M059J (cell line): ENCODE data around the gene CACNG6. TPM values are rescaled to one million over a fixed set of nuclear protein-coding genes. Genes with fewer than 3 reads are reported as not detected.
"Not testable (repeated sequence)": the region's sequence is repeated elsewhere in the genome, so short reads cannot be mapped to it uniquely, and the experiment has no call there.

Experiments used
- DNase-seq: peaks from one replicate; pipeline ENCODE4 v3.0.0-alpha.2; 2012; ENCODE audit warnings: low read depth
- total RNA-seq: library from RNA; depleted of rRNA; stranded (reverse); fragments of >200 nt; shearing (Covaris generic); gene quantifications from 2 replicates; pipeline ENCODE4 v1.2.3, GENCODE V29; 2014; rRNA removed

The CACNG6 gene
- total RNA-seq, result 0.07 and 0.12 TPM in 2 replicates

DNA sequence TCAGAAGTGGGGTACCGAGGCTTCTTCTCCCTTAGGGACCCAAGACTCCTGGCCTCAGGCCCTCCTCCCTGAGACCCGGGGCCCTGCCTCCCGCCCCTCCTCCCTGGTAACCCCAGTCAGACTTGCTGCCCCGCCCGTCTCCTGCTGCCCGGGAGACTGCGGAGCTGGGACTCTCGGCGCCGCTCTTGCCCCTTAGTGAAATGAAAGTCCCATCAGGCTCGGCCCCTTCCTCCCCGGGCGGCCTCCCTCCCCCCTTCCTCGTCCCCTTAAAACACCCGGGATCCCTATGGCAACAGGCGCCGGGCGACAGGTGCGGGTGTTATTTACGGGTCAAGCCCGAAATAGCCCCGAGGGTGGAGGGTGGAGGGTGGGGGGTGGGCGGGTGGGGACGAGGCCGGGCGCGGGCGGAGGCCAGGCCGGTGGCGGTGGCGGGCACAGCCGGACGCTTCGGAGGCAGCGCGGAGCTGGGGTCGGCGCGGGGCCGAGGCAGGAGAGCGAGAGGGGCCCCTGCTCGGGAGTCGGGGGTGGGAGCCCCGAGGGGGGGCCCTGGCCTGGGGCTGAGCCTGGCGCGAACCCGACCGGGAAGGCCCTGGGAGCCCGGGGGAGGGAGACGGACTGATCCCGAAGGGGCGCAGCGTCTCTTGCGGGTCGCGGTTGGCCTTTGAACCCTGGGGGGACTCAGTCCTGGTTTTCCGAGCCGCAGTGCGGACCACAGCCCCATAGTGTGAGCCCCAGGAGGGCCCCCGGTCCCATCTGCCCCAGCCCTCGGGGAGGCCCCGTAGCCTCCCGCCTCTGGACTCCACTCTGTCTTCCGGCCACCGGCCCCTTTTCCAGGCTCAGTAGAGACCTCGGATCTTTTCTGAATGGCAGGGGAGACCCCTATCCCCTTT lies at the start of gene CACNG6:
Gene CACNG6 (plus strand): TSS at position 414 of the 890 bp plus-strand sequence. CDS start 1,241 bp downstream, outside the sequence.
- peak; percentile 63 for DNase-seq

DNA sequence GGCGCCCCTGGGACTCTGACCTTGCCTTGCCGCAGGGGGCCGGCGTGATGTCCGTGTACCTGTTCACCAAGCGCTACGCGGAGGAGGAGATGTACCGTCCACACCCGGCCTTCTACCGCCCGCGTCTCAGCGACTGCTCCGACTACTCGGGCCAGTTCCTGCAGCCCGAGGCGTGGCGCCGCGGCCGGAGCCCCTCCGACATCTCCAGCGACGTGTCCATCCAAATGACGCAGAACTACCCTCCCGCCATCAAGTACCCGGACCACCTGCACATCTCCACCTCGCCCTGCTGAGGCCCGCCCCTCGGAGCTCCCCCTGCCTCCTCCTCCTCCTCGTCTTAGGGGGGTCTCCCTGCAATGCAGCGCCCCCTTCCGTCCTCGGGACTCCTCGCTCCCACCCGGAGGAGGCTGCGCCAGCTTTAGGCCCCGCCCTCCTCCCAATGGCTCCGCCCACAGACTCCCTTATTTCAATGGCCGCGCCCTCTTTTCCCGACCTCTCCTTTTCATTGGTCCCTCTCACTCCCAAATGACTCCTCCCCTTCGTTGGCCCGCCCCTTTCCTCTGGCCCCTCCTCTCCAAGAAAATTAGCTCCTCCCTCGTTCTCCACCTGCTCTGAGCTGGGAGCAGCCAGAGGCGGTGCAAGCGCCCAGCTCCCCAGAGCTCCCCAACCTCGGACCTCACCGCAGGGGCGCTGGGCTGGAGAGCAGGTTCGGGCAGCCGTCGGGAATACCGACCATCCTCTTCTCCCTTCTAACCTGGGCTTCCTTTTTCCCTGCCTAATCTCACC lies 49.2 kb upstream of the CACNG6 start:
- no peak for DNase-seq

- no peak for DNase-seq
Observed at GRCh38 chr19:53944416-53944815, 47.0 kb upstream of the CACNG6 start.

DNA sequence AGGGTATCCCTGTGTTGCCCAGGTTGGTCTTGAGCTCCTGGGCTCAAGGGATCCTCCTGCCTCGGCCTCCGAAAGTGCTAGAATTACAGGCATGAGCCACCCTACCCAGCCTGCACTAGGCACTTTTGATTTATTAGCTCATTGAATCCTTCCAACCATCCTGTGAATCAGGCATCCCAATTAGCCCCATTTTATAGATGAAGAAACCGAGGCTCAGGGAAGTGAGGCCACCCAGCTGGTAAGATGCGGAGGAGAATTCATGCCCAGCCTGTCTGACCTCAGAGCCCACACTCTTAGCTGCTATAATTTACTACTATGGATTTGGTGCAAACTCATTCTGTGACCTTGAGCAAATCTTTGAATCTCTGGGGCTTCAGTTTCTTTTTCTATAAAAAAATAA lies 46.5 kb upstream of the CACNG6 start:
- no peak for DNase-seq

GRCh38 chr19:53945441-53945840 lies 46.0 kb upstream of the CACNG6 start:
- DNase-seq, result peak; percentile 28

GRCh38 chr19:53945998-53946397 lies 45.4 kb upstream of the CACNG6 start:
- no peak for DNase-seq

- no peak for DNase-seq
Observed at GRCh38 chr19:53947624-53948023, 43.8 kb upstream of the CACNG6 start.

DNA sequence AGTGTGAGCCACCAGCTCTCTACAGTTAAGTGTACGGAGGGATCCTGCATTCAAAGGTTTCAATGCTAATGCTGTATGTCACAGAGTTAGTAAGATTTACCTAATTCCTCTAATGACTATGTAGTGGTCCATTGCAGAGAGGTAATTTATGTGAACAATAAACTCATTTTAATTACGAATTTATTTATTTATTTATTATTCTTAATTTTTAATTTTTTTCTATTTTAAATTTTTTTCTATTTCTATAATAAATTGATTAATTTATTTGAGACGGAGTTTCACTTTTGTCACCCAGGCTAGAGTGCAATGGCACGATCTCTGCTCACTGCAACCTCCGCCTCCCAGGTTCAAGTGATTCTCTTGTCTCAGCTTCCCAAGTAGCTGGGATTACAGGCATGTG lies 42.8 kb upstream of the CACNG6 start:
- DNase-seq, result not testable (repeated sequence)

- DNase-seq, result no peak
Observed at GRCh38 chr19:53951436-53951835, 40.0 kb upstream of the CACNG6 start.

GRCh38 chr19:53951947-53952346 lies 39.5 kb upstream of the CACNG6 start:
- DNase-seq, result no peak

GRCh38 chr19:53953383-53953782 lies 38.1 kb upstream of the CACNG6 start:
- DNase-seq, result no peak

DNA sequence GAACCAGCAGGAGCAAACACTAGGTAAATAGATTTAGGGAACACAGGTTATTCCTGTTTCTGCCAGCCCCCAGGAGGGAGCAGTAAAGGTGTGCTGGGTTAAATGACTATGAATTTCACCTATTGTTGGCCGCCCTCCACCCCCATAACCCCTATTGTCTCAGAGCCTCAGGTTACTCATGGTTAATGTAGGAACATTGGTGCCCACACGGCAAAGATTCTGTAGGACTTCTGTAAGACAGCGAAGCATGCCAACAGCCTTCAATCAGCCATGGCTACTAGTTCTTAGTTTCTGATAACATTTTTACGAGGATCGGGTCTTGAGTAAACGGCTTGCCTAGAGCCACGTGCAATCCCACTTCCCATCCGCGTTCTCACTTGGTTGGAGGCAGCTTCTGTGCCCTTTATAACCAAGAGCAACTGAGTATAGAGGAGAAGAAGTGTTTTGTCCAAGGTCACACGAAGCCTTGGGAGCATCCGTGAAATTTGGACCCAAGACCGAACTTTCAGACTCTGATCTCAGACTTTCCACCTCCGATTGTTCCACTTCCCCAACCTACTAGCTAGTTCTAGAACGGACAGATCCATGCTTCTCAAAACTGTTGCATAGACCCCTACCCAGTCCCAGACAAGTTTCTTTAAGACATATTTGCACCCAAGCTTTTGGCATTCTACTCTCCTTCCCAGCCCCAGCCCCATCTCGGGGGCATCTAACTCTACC lies 33.8 kb upstream of the CACNG6 start:
- no peak for DNase-seq

DNA sequence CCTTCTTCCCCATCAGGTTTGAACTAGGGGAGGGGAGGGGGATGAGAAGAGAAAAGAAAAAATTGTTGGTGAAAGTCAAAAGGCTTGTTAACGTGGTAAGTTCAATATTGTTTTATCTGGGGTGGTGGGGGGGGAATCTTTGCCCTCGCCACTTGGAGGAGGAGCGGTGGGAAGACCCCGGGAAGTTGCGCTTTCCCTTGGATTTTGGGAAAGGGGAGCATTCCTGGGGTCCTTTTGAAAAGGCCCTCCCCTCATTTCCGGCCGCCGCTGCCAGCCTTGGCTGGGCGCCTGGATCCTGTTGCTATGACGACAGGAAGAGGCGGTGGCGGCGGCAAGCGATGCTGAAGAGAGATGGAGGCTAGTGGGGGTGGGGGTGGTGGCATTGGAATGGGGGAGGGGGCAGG lies 33.3 kb upstream of the CACNG6 start:
- DNase-seq, result no peak

- DNase-seq, result no peak
Observed at GRCh38 chr19:53958823-53959757, 32.3 kb upstream of the CACNG6 start.

- no peak for DNase-seq
Observed at GRCh38 chr19:53960187-53960586, 31.2 kb upstream of the CACNG6 start.

GRCh38 chr19:53960886-53961285 lies 30.6 kb upstream of the CACNG6 start:
- DNase-seq, result no peak

DNA sequence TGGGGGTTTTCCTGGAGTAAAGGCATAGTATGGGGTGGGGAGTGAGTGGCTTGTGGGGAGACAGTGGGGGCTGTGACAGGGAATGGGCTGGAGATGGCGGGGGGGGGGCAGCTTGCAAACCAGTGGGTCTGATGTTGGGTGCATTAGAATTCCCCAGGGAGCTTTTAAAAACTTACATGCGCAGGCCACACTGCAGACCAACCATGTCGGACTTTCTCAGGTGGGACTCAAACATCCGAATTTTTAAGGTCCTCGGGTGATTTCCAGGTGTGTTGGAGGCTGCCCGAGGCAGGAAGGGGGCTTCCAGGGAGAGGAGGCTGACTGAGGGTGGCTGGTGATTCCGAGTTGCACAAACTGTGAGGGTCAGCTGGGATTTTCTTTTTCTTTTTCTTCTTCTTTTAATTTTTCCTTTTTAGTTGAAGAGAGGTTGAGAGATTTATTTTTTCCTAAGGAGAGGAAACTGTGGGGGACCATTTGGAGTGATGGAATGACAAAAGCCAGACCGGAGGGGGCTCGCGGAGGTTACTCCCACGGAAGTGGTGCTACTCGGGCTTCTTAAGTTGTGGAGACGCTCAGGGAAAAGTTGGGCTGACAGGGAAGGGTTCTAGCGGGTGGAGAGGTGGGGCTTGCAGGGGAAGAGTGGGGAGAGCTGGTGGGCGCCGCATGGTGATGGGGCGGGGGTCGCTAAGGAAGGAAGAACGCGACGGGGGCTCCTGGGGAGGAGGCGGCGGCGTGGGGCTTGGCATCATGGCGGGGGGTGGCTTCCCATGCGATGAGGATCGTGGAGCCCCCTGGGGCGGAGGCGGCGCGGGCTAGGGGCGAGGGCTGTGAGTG lies 29.7 kb upstream of the CACNG6 start:
- peak; percentile 38 for DNase-seq

- no peak for DNase-seq
Observed at GRCh38 chr19:53962887-53963431, 28.5 kb upstream of the CACNG6 start, which contains the start of gene CACNG8. TSS of gene CACNG8 (plus strand) at chr19:53962937.

GRCh38 chr19:53965091-53965490 lies 26.3 kb upstream of the CACNG6 start:
- no peak for DNase-seq

- DNase-seq, result no peak
Observed at GRCh38 chr19:53966931-53967330, 24.5 kb upstream of the CACNG6 start.
